ENCODE measurements around the gene SHB. TPM values are rescaled to one million over a fixed set of nuclear protein-coding genes. Genes with fewer than 3 reads are reported as not detected.

The SHB gene
- total and polyA plus RNA-seq, 2 of the 13 experiments (the other 11 are each of a cell fraction or from before 2014, with no cell fraction given) = 19.4 to 20.7 TPM

- TF ChIP-seq SPEN (CRISPR knock-in tag; IDR thresholded peaks at IDR 0.05; ENCODE audit: low read depth) (no peak), SSRP1 (CRISPR knock-in tag; IDR thresholded peaks at IDR 0.05) (no peak), PHF21A (CRISPR knock-in tag; IDR thresholded peaks at IDR 0.05) (no peak), XRCC5 (optimal IDR thresholded peaks at IDR 0.05; ENCODE audit: low read length) (no peak), PRDM15 (CRISPR knock-in tag; IDR thresholded peaks at IDR 0.05) (no peak)
Observed at GRCh38 chr9:38071470-38072134, 2.6 kb upstream of the SHB start (continued).

GRCh38 chr9:38067859-38068681 lies 957 bp downstream of the SHB start:
- FAIRE-seq = no peak
- peak; percentile 65; the same call in 1 of the 2 replicates for TF ChIP-seq ZNF777 (CRISPR knock-in tag; IDR thresholded peaks at IDR 0.05)
- TF ChIP-seq, protein P1, sequence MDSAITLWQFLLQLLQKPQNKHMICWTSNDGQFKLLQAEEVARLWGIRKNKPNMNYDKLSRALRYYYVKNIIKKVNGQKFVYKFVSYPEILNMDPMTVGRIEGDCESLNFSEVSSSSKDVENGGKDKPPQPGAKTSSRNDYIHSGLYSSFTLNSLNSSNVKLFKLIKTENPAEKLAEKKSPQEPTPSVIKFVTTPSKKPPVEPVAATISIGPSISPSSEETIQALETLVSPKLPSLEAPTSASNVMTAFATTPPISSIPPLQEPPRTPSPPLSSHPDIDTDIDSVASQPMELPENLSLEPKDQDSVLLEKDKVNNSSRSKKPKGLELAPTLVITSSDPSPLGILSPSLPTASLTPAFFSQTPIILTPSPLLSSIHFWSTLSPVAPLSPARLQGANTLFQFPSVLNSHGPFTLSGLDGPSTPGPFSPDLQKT (CRISPR knock-in tag; IDR thresholded peaks at IDR 0.05; ENCODE audit: borderline replicate concordance) = no peak
- TF ChIP-seq, protein P2, sequence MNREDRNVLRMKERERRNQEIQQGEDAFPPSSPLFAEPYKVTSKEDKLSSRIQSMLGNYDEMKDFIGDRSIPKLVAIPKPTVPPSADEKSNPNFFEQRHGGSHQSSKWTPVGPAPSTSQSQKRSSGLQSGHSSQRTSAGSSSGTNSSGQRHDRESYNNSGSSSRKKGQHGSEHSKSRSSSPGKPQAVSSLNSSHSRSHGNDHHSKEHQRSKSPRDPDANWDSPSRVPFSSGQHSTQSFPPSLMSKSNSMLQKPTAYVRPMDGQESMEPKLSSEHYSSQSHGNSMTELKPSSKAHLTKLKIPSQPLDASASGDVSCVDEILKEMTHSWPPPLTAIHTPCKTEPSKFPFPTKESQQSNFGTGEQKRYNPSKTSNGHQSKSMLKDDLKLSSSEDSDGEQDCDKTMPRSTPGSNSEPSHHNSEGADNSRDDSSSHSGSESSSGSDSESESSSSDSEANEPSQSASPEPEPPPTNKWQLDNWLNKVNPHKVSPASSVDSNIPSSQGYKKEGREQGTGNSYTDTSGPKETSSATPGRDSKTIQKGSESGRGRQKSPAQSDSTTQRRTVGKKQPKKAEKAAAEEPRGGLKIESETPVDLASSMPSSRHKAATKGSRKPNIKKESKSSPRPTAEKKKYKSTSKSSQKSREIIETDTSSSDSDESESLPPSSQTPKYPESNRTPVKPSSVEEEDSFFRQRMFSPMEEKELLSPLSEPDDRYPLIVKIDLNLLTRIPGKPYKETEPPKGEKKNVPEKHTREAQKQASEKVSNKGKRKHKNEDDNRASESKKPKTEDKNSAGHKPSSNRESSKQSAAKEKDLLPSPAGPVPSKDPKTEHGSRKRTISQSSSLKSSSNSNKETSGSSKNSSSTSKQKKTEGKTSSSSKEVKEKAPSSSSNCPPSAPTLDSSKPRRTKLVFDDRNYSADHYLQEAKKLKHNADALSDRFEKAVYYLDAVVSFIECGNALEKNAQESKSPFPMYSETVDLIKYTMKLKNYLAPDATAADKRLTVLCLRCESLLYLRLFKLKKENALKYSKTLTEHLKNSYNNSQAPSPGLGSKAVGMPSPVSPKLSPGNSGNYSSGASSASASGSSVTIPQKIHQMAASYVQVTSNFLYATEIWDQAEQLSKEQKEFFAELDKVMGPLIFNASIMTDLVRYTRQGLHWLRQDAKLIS (CRISPR knock-in tag; IDR thresholded peaks at IDR 0.05) = 0 out of 2 replicates have a peak, but pooled peaks have one; percentile 36
- no peak for TF ChIP-seq SMARCC2 (IDR thresholded peaks at IDR 0.05)
- TF ChIP-seq, protein P3, sequence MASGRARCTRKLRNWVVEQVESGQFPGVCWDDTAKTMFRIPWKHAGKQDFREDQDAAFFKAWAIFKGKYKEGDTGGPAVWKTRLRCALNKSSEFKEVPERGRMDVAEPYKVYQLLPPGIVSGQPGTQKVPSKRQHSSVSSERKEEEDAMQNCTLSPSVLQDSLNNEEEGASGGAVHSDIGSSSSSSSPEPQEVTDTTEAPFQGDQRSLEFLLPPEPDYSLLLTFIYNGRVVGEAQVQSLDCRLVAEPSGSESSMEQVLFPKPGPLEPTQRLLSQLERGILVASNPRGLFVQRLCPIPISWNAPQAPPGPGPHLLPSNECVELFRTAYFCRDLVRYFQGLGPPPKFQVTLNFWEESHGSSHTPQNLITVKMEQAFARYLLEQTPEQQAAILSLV (CRISPR knock-in tag; IDR thresholded peaks at IDR 0.05; ENCODE audit: borderline replicate concordance) = no peak

More at GRCh38 chr9:38067859-38068681, 957 bp downstream of the SHB start:
- Histone ChIP-seq H3K4me1 (ENCODE audit: insufficient read depth, low read length) (peaks cover 51% of the 10 kb centered on the region), H2AFZ (ENCODE audit: low read length) (no peak overlapping the region), H3K27me3 (ENCODE audit: control insufficient read depth in 1 of 2, insufficient read depth in 2 of 2, low read length in 2 of 2) (no peaks in the 10 kb centered on the region; a peak in 1 of 5 replicates), H3K9ac (ENCODE audit: insufficient read depth, low read depth, low read length) (peak overlapping the region; percentile 95), H3K79me2 (ENCODE audit: insufficient read depth, low read length) (peaks cover 58% of the 10 kb centered on the region), H3K4me2 (ENCODE audit: low read depth, low read length) (peak overlapping the region; percentile 91), H3K27ac (ENCODE audit: extremely low read length, insufficient read depth, low read length) (peak overlapping the region; percentile 83), H4K20me1 (ENCODE audit: insufficient read depth, low read length) (peaks cover 31% of the 10 kb centered on the region), H3K4me3 (replicated peaks in 1 of 3; ENCODE audit: insufficient read depth in 1 of 3, low read depth in 2 of 3, low read length in 3 of 3) (peak overlapping the region; percentile 82 to 96 (median 95)), H3K9me3 (ENCODE audit: low read length) (no peaks in the 10 kb centered on the region), H3K36me3 (replicated peaks in 1 of 2; ENCODE audit: control insufficient read depth in 1 of 2, insufficient read depth in 2 of 2, low read length in 2 of 2) (peaks cover 0 to 6% of the 10 kb centered on the region in 2 experiments; a peak in 2 of 5 replicates)
- no TSS peak for BruUV-seq (replicated peaks)
- ChIA-PET POLR2A (interaction anchor here (0.5 to 2.9 kb wide), 8 partner anchors 9 to 406 kb away, joined by 3 to 14 read pairs (median 6); no protein-coding TSS in a partner anchor), CTCF (ENCODE audit: low intra/inter-chr PET ratio, low total read pairs) (no interaction called here)
- in situ Hi-C loops (cut with HindIII; ENCODE audit: extremely low pct_ligation_motif_present, low pct_unique_long_range_greater_than_20kb) (loop anchor here (5.0 kb wide), 2 partner anchors 46 to 106 kb away; no protein-coding TSS in a partner anchor), intact Hi-C loops (cut with micrococcal nuclease; ENCODE audit: unreplicated experiment) (loop anchor here (2.0 kb wide), 1 partner anchor 43 kb away; no protein-coding TSS in a partner anchor)
- WGBS (ENCODE audit: low lambda C conversion rate) = 0% methylated on average over 1 of the region's 107 CpGs
- ATAC-seq = no peak
- no peak for DNase-seq (ENCODE audit: low spot score)

Data from HepG2 (cell line).